GM19023 (cell line): ENCODE results near the gene LAMA1.

Source experiments
- ATAC-seq: cut with Tn5 transposase; IDR thresholded peaks from one replicate; pipeline ENCODE4 v1.9.1; 2021; ENCODE audit warnings: mild to moderate bottlenecking, moderate library complexity; ENCODE audit not compliant: unreplicated experiment

Gene LAMA1

GRCh38 chr18:7000484-7001096 is 117.0 kb downstream of the LAMA1 start:
- no peak for ATAC-seq

- ATAC-seq, result no peak
These were observed 119.8 kb downstream of the LAMA1 start for GRCh38 chr18:6997808-6998207.

GRCh38 chr18:6994771-6995430 is 122.7 kb downstream of the LAMA1 start:
- no peak for ATAC-seq

GRCh38 chr18:6994056-6994770 is 123.4 kb downstream of the LAMA1 start:
- ATAC-seq, result no peak

GRCh38 chr18:6992761-6993160 is 124.8 kb downstream of the LAMA1 start:
- no peak for ATAC-seq

GRCh38 chr18:6983366-6983765 is 134.2 kb downstream of the LAMA1 start:
- no peak for ATAC-seq

- ATAC-seq, result no peak
These were observed 135.2 kb downstream of the LAMA1 start for GRCh38 chr18:6982398-6982797.

GRCh38 chr18:6980363-6980762 is 137.2 kb downstream of the LAMA1 start:
- no peak for ATAC-seq

- no peak for ATAC-seq
These were observed 137.6 kb downstream of the LAMA1 start for GRCh38 chr18:6979954-6980353.

- ATAC-seq, result no peak
These were observed 140.7 kb downstream of the LAMA1 start for GRCh38 chr18:6976935-6977334.

- ATAC-seq, result no peak
These were observed 142.5 kb downstream of the LAMA1 start for GRCh38 chr18:6975084-6975483.

- no peak for ATAC-seq
These were observed 145.6 kb downstream of the LAMA1 start for GRCh38 chr18:6971823-6972478.

GRCh38 chr18:6963452-6964097 is 154.0 kb downstream of the LAMA1 start:
- no peak for ATAC-seq

GRCh38 chr18:6962571-6963451 is 154.8 kb downstream of the LAMA1 start:
- ATAC-seq, result no peak

- no peak for ATAC-seq
These were observed 156.3 kb downstream of the LAMA1 start for GRCh38 chr18:6961331-6961730.

GRCh38 chr18:6960656-6961055 is 156.9 kb downstream of the LAMA1 start:
- no peak for ATAC-seq

GRCh38 chr18:6960124-6960523 is 157.5 kb downstream of the LAMA1 start:
- no peak for ATAC-seq

GRCh38 chr18:6959110-6959509 is 158.5 kb downstream of the LAMA1 start:
- ATAC-seq, result no peak

- ATAC-seq, result no peak
These were observed 160.6 kb downstream of the LAMA1 start for GRCh38 chr18:6956999-6957398.

GRCh38 chr18:6956495-6956894 is 161.1 kb downstream of the LAMA1 start:
- ATAC-seq, result no peak
